K562 (cell line): ENCODE data around the gene ARID3B. TPM values are rescaled to one million over a fixed set of nuclear protein-coding genes. Genes with fewer than 3 reads are reported as not detected.

Experiments
- ARID1B ChIP-seq: fragments of 450-650 bp; IDR thresholded peaks from 2 replicates; pipeline ENCODE4 v1.6.1; 2016; ENCODE audit warnings: antibody characterized with exemption, mild to moderate bottlenecking, inconsistent platforms
- ATF3 ChIP-seq, 2 experiments: fragments of 450-650 bp in 1 of 2; sonication (generic) in 1 of 2; formaldehyde crosslinking in 1 of 2; IDR thresholded peaks in 1 of 2; conservative IDR thresholded peaks in 1 of 2; 2 replicates each; pipeline versions ENCODE4 v1.6.1 to v1.8.1; 2016 to 2023; ENCODE audit warnings: mild to moderate bottlenecking in 2 of 2, moderate library complexity in 2 of 2, inconsistent platforms in 1 of 2, missing genetic modification reagents in 1 of 2
- BDP1 ChIP-seq: IDR thresholded peaks from 3 replicates; pipeline ENCODE4 v1.6.1; 2011; ENCODE audit not compliant: insufficient read length, insufficient read depth
- BRD9 ChIP-seq: fragments of 450-650 bp; IDR thresholded peaks from 2 replicates; pipeline ENCODE4 v1.6.1; 2018; ENCODE audit warnings: low read depth; ENCODE audit not compliant: partially characterized antibody
- CBFA2T3 ChIP-seq: fragments of 450-650 bp; IDR thresholded peaks from 2 replicates; pipeline ENCODE4 v1.6.1; 2017
- CREM ChIP-seq: IDR thresholded peaks from 2 replicates; pipeline ENCODE4 v1.6.1; 2014; ENCODE audit warnings: antibody characterized with exemption, low read depth
- DDX20 ChIP-seq: fragments of 450-650 bp; IDR thresholded peaks from 2 replicates; pipeline ENCODE4 v1.6.1; 2016; ENCODE audit warnings: missing genetic modification characterization, low read depth, mild to moderate bottlenecking, missing compliant biosample characterization, moderate library complexity
- GATAD2B ChIP-seq: fragments of 450-650 bp; IDR thresholded peaks from 2 replicates; pipeline ENCODE4 v1.6.1; 2017; ENCODE audit warnings: mild to moderate bottlenecking, borderline replicate concordance
- KLF13 ChIP-seq: fragments of 450-650 bp; IDR thresholded peaks from 2 replicates; pipeline ENCODE4 v1.6.1; 2016; ENCODE audit warnings: missing genetic modification characterization, low read depth, mild to moderate bottlenecking, missing compliant biosample characterization, moderate library complexity, borderline replicate concordance
- LCOR ChIP-seq: sonication (generic); formaldehyde crosslinking; IDR thresholded peaks from 2 replicates; pipeline ENCODE4 v1.8.0; 2022; ENCODE audit warnings: mild to moderate bottlenecking, missing genetic modification reagents
- MAZ ChIP-seq, 2 experiments: fragments of 450-650 bp in 1 of 2; sonication (generic) in 1 of 2; formaldehyde crosslinking; IDR thresholded peaks in 1 of 2; conservative IDR thresholded peaks in 1 of 2; 2 replicates each; pipeline versions ENCODE4 v1.4.0 to v1.5.0; 2020; ENCODE audit warnings: mild to moderate bottlenecking in 1 of 2, missing genetic modification reagents in 1 of 2
- PHF8 ChIP-seq: fragments of 200-600 bp; sonication (generic); IDR thresholded peaks from 2 replicates; pipeline ENCODE4 v1.6.1; 2012; ENCODE audit warnings: mixed run types, mild to moderate bottlenecking, inconsistent platforms, low read length, moderate library complexity, borderline replicate concordance
- PML ChIP-seq: IDR thresholded peaks from 2 replicates; pipeline ENCODE4 v1.6.1; 2012; ENCODE audit warnings: low read length, inconsistent platforms
- POLR2AphosphoS5 ChIP-seq: IDR thresholded peaks from 2 replicates; pipeline ENCODE4 v1.6.1; 2011; ENCODE audit warnings: mild to moderate bottlenecking, low read depth, low read length, moderate library complexity; ENCODE audit not compliant: control insufficient read depth, insufficient read depth
- POLR3A ChIP-seq: IDR thresholded peaks from 2 replicates; pipeline ENCODE4 v1.6.1; 2011; ENCODE audit warnings: borderline replicate concordance, mild to moderate bottlenecking, moderate library complexity; ENCODE audit not compliant: insufficient read length, insufficient read depth; ENCODE audit errors: extremely low read depth
- RBBP5 ChIP-seq: fragments of 200-600 bp; sonication (generic); IDR thresholded peaks from 2 replicates; pipeline ENCODE4 v1.6.1; 2012; ENCODE audit warnings: borderline replicate concordance, mild to moderate bottlenecking, low read length, control low read depth, inconsistent platforms; ENCODE audit not compliant: insufficient read depth, poor library complexity, severe bottlenecking
- RBM15 ChIP-seq: fragments of 200-400 bp; formaldehyde crosslinking; IDR thresholded peaks from 2 replicates; pipeline ENCODE4 v1.6.1; 2018; ENCODE audit warnings: mild to moderate bottlenecking, low read length, moderate library complexity; ENCODE audit not compliant: insufficient read depth
- RBM25 ChIP-seq: fragments of 200-400 bp; formaldehyde crosslinking; IDR thresholded peaks from 2 replicates; pipeline ENCODE4 v1.6.1; 2018; ENCODE audit warnings: low read length, low read depth, moderate library complexity; ENCODE audit not compliant: severe bottlenecking
- SP1 ChIP-seq: sonication (generic); formaldehyde crosslinking; IDR thresholded peaks from 2 replicates; pipeline ENCODE4 v1.8.1; 2022; ENCODE audit warnings: mild to moderate bottlenecking, missing genetic modification reagents
- TARDBP ChIP-seq: fragments of 450-650 bp; IDR thresholded peaks from 2 replicates; pipeline ENCODE4 v1.6.1; 2016
- ZEB2 ChIP-seq: fragments of 450-650 bp; IDR thresholded peaks from 2 replicates; pipeline ENCODE4 v1.6.1; 2016
- ZFP1 ChIP-seq: fragments of 450-650 bp; formaldehyde crosslinking; IDR thresholded peaks from 2 replicates; pipeline ENCODE4 v1.4.0; 2020; ENCODE audit warnings: mild to moderate bottlenecking, mixed read lengths
- ZNF212 ChIP-seq: fragments of 450-650 bp; formaldehyde crosslinking; IDR thresholded peaks from 2 replicates; pipeline ENCODE4 v1.4.0; 2020; ENCODE audit warnings: mild to moderate bottlenecking
- ZNF41 ChIP-seq: fragments of 250-450 bp; sonication (Bioruptor Pico); conservative IDR thresholded peaks from 2 replicates; pipeline ENCODE4 v1.4.0; 2020; ENCODE audit warnings: mild to moderate bottlenecking
- ZNF75A ChIP-seq: fragments of 450-650 bp; formaldehyde crosslinking; IDR thresholded peaks from 2 replicates; pipeline ENCODE4 v1.4.0; 2020; ENCODE audit warnings: mild to moderate bottlenecking
- polyA plus RNA-seq, 8 experiments: library from polyadenylated mRNA; depleted of rRNA in 4 of 8; stranded (reverse) in 5 of 8; unstranded in 3 of 8; fragments of >200 nt; fragmentation: Nextera tagmentation in 2 of 8; fragmentation: Illumina TruSeq in 1 of 8; extraction: Ambion mirVana in 2 of 8; extraction: Trizol in 1 of 8; gene quantifications; 2 replicates each; pipeline versions ENCODE4 v1.2.1 to v1.2.3, GENCODE V29; 2011 to 2014; ENCODE audit warnings: inconsistent platforms in 1 of 8, missing spikeins in 1 of 8
- total RNA-seq, 7 experiments: library from RNA; depleted of rRNA in 6 of 7; stranded (reverse); fragments of >200 nt in 6 of 7; fragmentation: Illumina TruSeq in 2 of 7; extraction: Trizol in 2 of 7; gene quantifications; 2 replicates each; pipeline versions ENCODE4 v1.2.1 to v1.2.3, GENCODE V29; 2011 to 2021; ENCODE audit warnings: low replicate concordance in 1 of 7
- TF ChIP-seq, protein P1 (sequence below): fragments of 450-650 bp; formaldehyde crosslinking; IDR thresholded peaks from 2 replicates; pipeline ENCODE4 v1.4.0; 2020; ENCODE audit warnings: mild to moderate bottlenecking, mixed read lengths

Gene ARID3B
- total and polyA plus RNA-seq, 9 of the 15 experiments (the other 6 are each of a cell fraction or from before 2014, with no cell fraction given), result 0.32 to 15.1 (median 7.1) TPM

- TF ChIP-seq RBM25 (peak; percentile 87), SP1 (CRISPR knock-in tag) (peak; percentile 56), ZNF75A (peak; percentile 25; the same call in 1 of the 2 replicates), GATAD2B (0 out of 2 replicates have a peak, but pooled peaks have one; percentile 72), BRD9 (no peak), MAZ (CRISPR knock-in tag; conservative IDR thresholded peaks at IDR 0.05 in 1 of 2, IDR thresholded peaks at IDR 0.05 in 1 of 2) (peak; percentile 58 to 86), RBM15 (no peak), ARID1B (peak; percentile 9; the same call in 1 of the 2 replicates), CREM (peak; percentile 9; the same call in 1 of the 2 replicates), LCOR (0 out of 2 replicates have a peak, but pooled peaks have one; percentile 27), RBBP5 (no peak), ZEB2 (no peak), POLR2AphosphoS5 (0 out of 2 replicates have a peak, but pooled peaks have one; percentile 17), ZFP1 (no peak), DDX20 (tag) (no peak), TARDBP (peak; percentile 82), PML (peak; percentile 10; the same call in 1 of the 2 replicates), PHF8 (no peak), ATF3 (IDR thresholded peaks at IDR 0.05) (no peak), ATF3 (CRISPR knock-in tag; conservative IDR thresholded peaks at IDR 0.05) (no peak), CBFA2T3 (0 out of 2 replicates have a peak, but pooled peaks have one; percentile 14), ZNF212 (CRISPR knock-in tag) (no peak), POLR3A (no peak), KLF13 (peak; percentile 80; the same call in 1 of the 2 replicates), ZNF41 (CRISPR knock-in tag) (no peak), BDP1 (no peak)
- TF ChIP-seq, protein P1, sequence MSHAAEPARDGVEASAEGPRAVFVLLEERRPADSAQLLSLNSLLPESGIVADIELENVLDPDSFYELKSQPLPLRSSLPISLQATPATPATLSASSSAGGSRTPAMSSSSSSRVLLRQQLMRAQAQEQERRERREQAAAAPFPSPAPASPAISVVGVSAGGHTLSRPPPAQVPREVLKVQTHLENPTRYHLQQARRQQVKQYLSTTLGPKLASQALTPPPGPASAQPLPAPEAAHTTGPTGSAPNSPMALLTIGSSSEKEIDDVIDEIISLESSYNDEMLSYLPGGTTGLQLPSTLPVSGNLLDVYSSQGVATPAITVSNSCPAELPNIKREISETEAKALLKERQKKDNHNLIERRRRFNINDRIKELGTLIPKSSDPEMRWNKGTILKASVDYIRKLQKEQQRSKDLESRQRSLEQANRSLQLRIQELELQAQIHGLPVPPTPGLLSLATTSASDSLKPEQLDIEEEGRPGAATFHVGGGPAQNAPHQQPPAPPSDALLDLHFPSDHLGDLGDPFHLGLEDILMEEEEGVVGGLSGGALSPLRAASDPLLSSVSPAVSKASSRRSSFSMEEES, result no peak
These were observed 73.9 kb downstream of the ARID3B start (continued) for GRCh38 chr15:74614744-74615507.
